ENCODE data around the gene SPON1.

DNA sequence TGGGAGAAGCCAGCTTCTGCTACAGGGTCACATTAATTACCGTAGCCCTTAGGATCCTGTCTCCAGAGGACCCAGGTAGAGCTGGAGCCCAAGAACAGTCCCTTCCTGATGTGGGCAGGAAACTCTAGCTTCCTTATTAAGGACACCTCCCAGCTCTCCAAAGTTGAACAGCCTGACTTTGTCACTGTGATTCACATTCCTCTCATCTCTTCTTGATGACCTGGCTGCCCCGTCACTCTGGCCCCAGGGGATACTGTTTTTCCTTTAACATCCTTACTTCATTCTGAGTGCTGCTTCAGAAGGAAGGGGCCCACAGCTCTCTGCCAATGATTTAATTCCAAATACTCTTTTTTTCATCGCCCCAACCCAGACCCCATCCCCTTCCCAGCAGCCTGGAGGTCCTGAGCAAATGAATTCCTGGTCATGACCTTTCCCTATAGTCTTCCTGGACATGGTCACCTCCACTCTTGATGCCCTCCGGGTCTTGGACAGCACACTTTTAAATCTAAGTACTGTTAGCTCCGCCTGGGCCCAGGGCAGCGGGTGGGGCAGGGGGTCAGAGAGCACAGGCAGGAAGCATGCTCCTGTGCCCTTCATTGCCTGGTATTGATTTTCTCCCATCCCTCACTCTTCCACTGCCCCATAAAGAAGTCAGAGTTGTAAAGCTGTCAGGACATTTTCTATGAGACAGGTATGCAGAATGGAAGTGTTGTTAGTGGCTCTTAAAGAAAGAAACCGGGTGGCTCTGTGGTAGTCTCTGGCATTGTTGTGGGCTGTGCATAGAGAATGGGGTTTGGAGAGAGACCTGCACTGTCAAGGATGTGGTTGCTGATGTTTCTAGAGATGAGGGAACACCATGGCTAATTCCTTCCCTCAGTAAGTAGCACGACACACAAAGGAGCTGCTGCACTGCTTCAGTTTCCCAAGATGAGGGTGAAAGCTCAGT, 22.3 kb upstream of the SPON1 start:
- TF ChIP-seq, protein P1, sequence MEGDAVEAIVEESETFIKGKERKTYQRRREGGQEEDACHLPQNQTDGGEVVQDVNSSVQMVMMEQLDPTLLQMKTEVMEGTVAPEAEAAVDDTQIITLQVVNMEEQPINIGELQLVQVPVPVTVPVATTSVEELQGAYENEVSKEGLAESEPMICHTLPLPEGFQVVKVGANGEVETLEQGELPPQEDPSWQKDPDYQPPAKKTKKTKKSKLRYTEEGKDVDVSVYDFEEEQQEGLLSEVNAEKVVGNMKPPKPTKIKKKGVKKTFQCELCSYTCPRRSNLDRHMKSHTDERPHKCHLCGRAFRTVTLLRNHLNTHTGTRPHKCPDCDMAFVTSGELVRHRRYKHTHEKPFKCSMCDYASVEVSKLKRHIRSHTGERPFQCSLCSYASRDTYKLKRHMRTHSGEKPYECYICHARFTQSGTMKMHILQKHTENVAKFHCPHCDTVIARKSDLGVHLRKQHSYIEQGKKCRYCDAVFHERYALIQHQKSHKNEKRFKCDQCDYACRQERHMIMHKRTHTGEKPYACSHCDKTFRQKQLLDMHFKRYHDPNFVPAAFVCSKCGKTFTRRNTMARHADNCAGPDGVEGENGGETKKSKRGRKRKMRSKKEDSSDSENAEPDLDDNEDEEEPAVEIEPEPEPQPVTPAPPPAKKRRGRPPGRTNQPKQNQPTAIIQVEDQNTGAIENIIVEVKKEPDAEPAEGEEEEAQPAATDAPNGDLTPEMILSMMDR (IDR thresholded peaks at IDR 0.05; ENCODE audit: low read length), result no peak
- no peak for TF ChIP-seq EZH2 (IDR thresholded peaks at IDR 0.05; ENCODE audit: borderline replicate concordance, low read length)

Data from OCI-LY1 (cell line).